GM23338 (cell line): ENCODE data around the gene MMP24OS. TPM values are rescaled to one million over a fixed set of nuclear protein-coding genes. Genes with fewer than 3 reads are reported as not detected.

Experiments used
- ATAC-seq: fragments of 200-7000 bp; cut with Tn5 transposase; 3 replicates; pipeline ENCODE4 v1.9.1; 2020
- DNase-seq: peaks from one replicate; pipeline ENCODE4 v3.0.0-alpha.2; 2015; ENCODE audit warnings: low spot score
- H2AFZ ChIP-seq: fragments of 200-600 bp; sonication (generic); 2 replicates; pipeline ENCODE4 v1.8.0; 2016; ENCODE audit warnings: antibody characterized with exemption, mild to moderate bottlenecking, moderate library complexity
- H3F3A ChIP-seq: fragments of 200-600 bp; sonication (generic); replicated peaks from 2 replicates; pipeline ENCODE4 v1.8.0; 2017; ENCODE audit warnings: antibody characterized with exemption, mixed run types, low read depth
- H3K27ac ChIP-seq: fragments of 200-600 bp; sonication (generic); 2 replicates; pipeline ENCODE4 v1.6.1; 2016; ENCODE audit warnings: low read depth
- H3K27me3 ChIP-seq: fragments of 200-600 bp; sonication (generic); 2 replicates; pipeline ENCODE4 v1.8.0; 2016; ENCODE audit warnings: mild to moderate bottlenecking, mixed run types, moderate library complexity; ENCODE audit not compliant: insufficient read depth
- H3K36me3 ChIP-seq: fragments of 200-600 bp; sonication (generic); 2 replicates; pipeline ENCODE4 v1.8.0; 2016; ENCODE audit warnings: mild to moderate bottlenecking; ENCODE audit not compliant: insufficient read depth
- H3K4me1 ChIP-seq: fragments of 200-600 bp; sonication (generic); 2 replicates; pipeline ENCODE4 v1.8.0; 2016; ENCODE audit warnings: mild to moderate bottlenecking, moderate library complexity; ENCODE audit not compliant: insufficient read depth
- H3K4me2 ChIP-seq: fragments of 200-600 bp; sonication (generic); 2 replicates; pipeline ENCODE4 v1.7.1; 2017; ENCODE audit warnings: mixed run types
- H3K4me3 ChIP-seq: fragments of 200-600 bp; sonication (generic); 2 replicates; pipeline ENCODE4 v1.6.1; 2016; ENCODE audit warnings: mixed run types
- H3K79me2 ChIP-seq: fragments of 200-600 bp; sonication (generic); replicated peaks from 2 replicates; pipeline ENCODE4 v1.8.0; 2017; ENCODE audit warnings: mild to moderate bottlenecking; ENCODE audit not compliant: insufficient read depth
- H3K9me2 ChIP-seq: fragments of 200-600 bp; sonication (generic); 2 replicates; pipeline ENCODE4 v1.8.0; 2017; ENCODE audit not compliant: insufficient read depth
- H4K20me1 ChIP-seq: fragments of 200-600 bp; sonication (generic); replicated peaks from 2 replicates; pipeline ENCODE4 v1.8.0; 2017; ENCODE audit warnings: mild to moderate bottlenecking; ENCODE audit not compliant: insufficient read depth
- H3K27ac Mint-ChIP-seq: 2 replicates; pipeline ENCODE4 v1.8.0; 2020; ENCODE audit warnings: inconsistent platforms, mild to moderate bottlenecking, moderate library complexity, mixed read lengths
- H3K27me3 Mint-ChIP-seq: 3 replicates; pipeline ENCODE4 v1.8.0; 2022; ENCODE audit warnings: low read depth, mild to moderate bottlenecking, moderate library complexity, mixed read lengths, inconsistent platforms; ENCODE audit not compliant: insufficient read depth, poor library complexity
- H3K36me3 Mint-ChIP-seq: 3 replicates; pipeline ENCODE4 v1.8.0; 2021; ENCODE audit warnings: low read depth, mild to moderate bottlenecking, inconsistent platforms, moderate library complexity, mixed read lengths
- H3K4me1 Mint-ChIP-seq: 3 replicates; pipeline ENCODE4 v1.8.0; 2020; ENCODE audit warnings: mild to moderate bottlenecking, inconsistent platforms, mixed read lengths
- H3K4me3 Mint-ChIP-seq: 3 replicates; pipeline ENCODE4 v1.8.0; 2021; ENCODE audit warnings: moderate library complexity, mild to moderate bottlenecking, inconsistent platforms, mixed read lengths
- H3K9me3 Mint-ChIP-seq: 3 replicates; pipeline ENCODE4 v1.8.0; 2020; ENCODE audit warnings: moderate library complexity, mild to moderate bottlenecking, inconsistent platforms, mixed read lengths
- CTCF ChIP-seq, 2 experiments: fragments of 200-600 bp in 1 of 2; sonication (generic) in 1 of 2; conservative IDR thresholded peaks; 2 replicates each; pipeline versions ENCODE4 v1.5.1 to v1.6.1; 2016 to 2017; ENCODE audit warnings: antibody characterized with exemption in 2 of 2, low read depth in 2 of 2, mild to moderate bottlenecking in 2 of 2, moderate library complexity in 1 of 2
- ETS1 ChIP-seq: IDR thresholded peaks from 2 replicates; pipeline ENCODE4 v1.6.1; 2016; ENCODE audit warnings: antibody characterized with exemption
- JUNB ChIP-seq: IDR thresholded peaks from one replicate; pipeline ENCODE4 v1.6.1; 2016; ENCODE audit warnings: antibody characterized with exemption; ENCODE audit not compliant: unreplicated experiment
- NANOG ChIP-seq: IDR thresholded peaks from 2 replicates; pipeline ENCODE4 v1.6.1; 2016; ENCODE audit warnings: antibody characterized with exemption, borderline replicate concordance
- POLR2AphosphoS5 ChIP-seq: IDR thresholded peaks from 2 replicates; pipeline ENCODE4 v1.6.1; 2016; ENCODE audit warnings: antibody characterized with exemption, low read depth
- ZNF114 ChIP-seq: fragments of 250-450 bp; sonication (Bioruptor Pico); IDR thresholded peaks from 2 replicates; pipeline ENCODE4 v1.5.0; 2020; ENCODE audit warnings: mild to moderate bottlenecking, moderate library complexity
- ZNF331 ChIP-seq: fragments of 250-450 bp; sonication (Bioruptor Pico); IDR thresholded peaks from 2 replicates; pipeline ENCODE4 v1.5.0; 2020; ENCODE audit warnings: low read depth, mild to moderate bottlenecking, moderate library complexity
- polyA plus RNA-seq: library from polyadenylated mRNA; unstranded; fragments of >200 nt; fragmentation: Nextera tagmentation; extraction: Ambion mirVana; gene quantifications from 2 replicates; pipeline ENCODE4 v1.2.1, GENCODE V29; 2016
- total RNA-seq: library from RNA; depleted of rRNA; stranded (reverse); fragments of >200 nt; shearing (Covaris generic); gene quantifications from 2 replicates; pipeline ENCODE4 v1.2.3, GENCODE V29; 2014
- TF ChIP-seq, protein P1 (sequence below): fragments of 250-450 bp; sonication (Bioruptor Pico); IDR thresholded peaks from 2 replicates; pipeline ENCODE4 v1.5.0; 2020; ENCODE audit warnings: mild to moderate bottlenecking, moderate library complexity

The MMP24OS gene
- total and polyA plus RNA-seq, 2 experiments from 2014 or later: 10.5 to 25.4 TPM

- no peaks in the 10 kb centered on the region for H4K20me1 ChIP-seq
- Mint-ChIP-seq H3K27me3 (peaks cover 2% of the 10 kb centered on the region), H3K9me3 (no peaks in the 10 kb centered on the region), H3K4me3 (no peak overlapping the region), H3K36me3 (peaks cover 10% of the 10 kb centered on the region; the same call in 2 of the 3 replicates), H3K27ac (peak overlapping the region; percentile 83), H3K4me1 (peaks cover 37% of the 10 kb centered on the region)
- no peak overlapping the region for H3K4me2 ChIP-seq
- peak overlapping the region; percentile 80; the same call in 1 of the 2 replicates for H3K27ac ChIP-seq
- no peak overlapping the region for H2AFZ ChIP-seq
- H3F3A ChIP-seq: peaks cover 9% of the 10 kb centered on the region; the same call in 1 of the 2 replicates
- ATAC-seq (no peak), DNase-seq (no peak)
- peaks cover 28% of the 10 kb centered on the region for H3K4me1 ChIP-seq
- TF ChIP-seq JUNB: no peak
- no peak for TF ChIP-seq CTCF (conservative IDR thresholded peaks at IDR 0.05; ENCODE audit: low read depth in 2 of 2)
- TF ChIP-seq ZNF114 (CRISPR knock-in tag): no peak
- no peak for TF ChIP-seq NANOG
- no peak for TF ChIP-seq ZNF331 (CRISPR knock-in tag)
- no peak for TF ChIP-seq ETS1
- TF ChIP-seq, protein P1, sequence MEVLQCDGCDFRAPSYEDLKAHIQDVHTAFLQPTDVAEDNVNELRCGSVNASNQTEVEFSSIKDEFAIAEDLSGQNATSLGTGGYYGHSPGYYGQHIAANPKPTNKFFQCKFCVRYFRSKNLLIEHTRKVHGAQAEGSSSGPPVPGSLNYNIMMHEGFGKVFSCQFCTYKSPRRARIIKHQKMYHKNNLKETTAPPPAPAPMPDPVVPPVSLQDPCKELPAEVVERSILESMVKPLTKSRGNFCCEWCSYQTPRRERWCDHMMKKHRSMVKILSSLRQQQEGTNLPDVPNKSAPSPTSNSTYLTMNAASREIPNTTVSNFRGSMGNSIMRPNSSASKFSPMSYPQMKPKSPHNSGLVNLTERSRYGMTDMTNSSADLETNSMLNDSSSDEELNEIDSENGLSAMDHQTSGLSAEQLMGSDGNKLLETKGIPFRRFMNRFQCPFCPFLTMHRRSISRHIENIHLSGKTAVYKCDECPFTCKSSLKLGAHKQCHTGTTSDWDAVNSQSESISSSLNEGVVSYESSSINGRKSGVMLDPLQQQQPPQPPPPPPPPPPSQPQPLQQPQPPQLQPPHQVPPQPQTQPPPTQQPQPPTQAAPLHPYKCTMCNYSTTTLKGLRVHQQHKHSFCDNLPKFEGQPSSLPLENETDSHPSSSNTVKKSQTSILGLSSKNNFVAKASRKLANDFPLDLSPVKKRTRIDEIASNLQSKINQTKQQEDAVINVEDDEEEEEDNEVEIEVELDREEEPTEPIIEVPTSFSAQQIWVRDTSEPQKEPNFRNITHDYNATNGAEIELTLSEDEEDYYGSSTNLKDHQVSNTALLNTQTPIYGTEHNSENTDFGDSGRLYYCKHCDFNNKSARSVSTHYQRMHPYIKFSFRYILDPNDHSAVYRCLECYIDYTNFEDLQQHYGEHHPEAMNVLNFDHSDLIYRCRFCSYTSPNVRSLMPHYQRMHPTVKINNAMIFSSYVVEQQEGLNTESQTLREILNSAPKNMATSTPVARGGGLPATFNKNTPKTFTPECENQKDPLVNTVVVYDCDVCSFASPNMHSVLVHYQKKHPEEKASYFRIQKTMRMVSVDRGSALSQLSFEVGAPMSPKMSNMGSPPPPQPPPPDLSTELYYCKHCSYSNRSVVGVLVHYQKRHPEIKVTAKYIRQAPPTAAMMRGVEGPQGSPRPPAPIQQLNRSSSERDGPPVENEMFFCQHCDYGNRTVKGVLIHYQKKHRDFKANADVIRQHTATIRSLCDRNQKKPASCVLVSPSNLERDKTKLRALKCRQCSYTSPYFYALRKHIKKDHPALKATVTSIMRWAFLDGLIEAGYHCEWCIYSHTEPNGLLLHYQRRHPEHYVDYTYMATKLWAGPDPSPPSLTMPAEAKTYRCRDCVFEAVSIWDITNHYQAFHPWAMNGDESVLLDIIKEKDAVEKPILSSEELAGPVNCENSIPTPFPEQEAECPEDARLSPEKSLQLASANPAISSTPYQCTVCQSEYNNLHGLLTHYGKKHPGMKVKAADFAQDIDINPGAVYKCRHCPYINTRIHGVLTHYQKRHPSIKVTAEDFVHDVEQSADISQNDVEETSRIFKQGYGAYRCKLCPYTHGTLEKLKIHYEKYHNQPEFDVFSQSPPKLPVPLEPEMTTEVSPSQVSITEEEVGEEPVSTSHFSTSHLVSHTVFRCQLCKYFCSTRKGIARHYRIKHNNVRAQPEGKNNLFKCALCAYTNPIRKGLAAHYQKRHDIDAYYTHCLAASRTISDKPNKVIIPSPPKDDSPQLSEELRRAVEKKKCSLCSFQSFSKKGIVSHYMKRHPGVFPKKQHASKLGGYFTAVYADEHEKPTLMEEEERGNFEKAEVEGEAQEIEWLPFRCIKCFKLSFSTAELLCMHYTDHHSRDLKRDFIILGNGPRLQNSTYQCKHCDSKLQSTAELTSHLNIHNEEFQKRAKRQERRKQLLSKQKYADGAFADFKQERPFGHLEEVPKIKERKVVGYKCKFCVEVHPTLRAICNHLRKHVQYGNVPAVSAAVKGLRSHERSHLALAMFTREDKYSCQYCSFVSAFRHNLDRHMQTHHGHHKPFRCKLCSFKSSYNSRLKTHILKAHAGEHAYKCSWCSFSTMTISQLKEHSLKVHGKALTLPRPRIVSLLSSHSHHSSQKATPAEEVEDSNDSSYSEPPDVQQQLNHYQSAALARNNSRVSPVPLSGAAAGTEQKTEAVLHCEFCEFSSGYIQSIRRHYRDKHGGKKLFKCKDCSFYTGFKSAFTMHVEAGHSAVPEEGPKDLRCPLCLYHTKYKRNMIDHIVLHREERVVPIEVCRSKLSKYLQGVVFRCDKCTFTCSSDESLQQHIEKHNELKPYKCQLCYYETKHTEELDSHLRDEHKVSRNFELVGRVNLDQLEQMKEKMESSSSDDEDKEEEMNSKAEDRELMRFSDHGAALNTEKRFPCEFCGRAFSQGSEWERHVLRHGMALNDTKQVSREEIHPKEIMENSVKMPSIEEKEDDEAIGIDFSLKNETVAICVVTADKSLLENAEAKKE (CRISPR knock-in tag): no peak
- TF ChIP-seq POLR2AphosphoS5: no peak
- H3K36me3 ChIP-seq: no peaks in the 10 kb centered on the region
- H3K9me2 ChIP-seq: no peaks in the 10 kb centered on the region
- no peaks in the 10 kb centered on the region for H3K27me3 ChIP-seq
- H3K4me3 ChIP-seq: no peak overlapping the region
- no peaks in the 10 kb centered on the region for H3K79me2 ChIP-seq
These were observed 30.0 kb upstream of the MMP24OS start for GRCh38 chr20:35307666-35308653.
